VCaP (cell line): Measurements from ENCODE around the gene ZFYVE9.
"Not testable (repeated sequence)": the region's sequence is repeated elsewhere in the genome, so short reads cannot be mapped to it uniquely, and the experiment has no call there.

Experiments used
- H3K27ac ChIP-seq: fragments of 450-650 bp; 2 replicates; pipeline ENCODE4 v1.5.1; 2017
- CTCF ChIP-seq: fragments of 450-650 bp; conservative IDR thresholded peaks from 2 replicates; pipeline ENCODE4 v1.5.1; 2017; ENCODE audit warnings: mild to moderate bottlenecking, moderate library complexity

The ZFYVE9 gene

GRCh38 chr1:52203935-52204625 is 62.2 kb downstream of the ZFYVE9 start:
- no peak for TF ChIP-seq CTCF
- H3K27ac ChIP-seq = no peak overlapping the region

GRCh38 chr1:52204696-52205095 is 62.8 kb downstream of the ZFYVE9 start:
- no peak for TF ChIP-seq CTCF
- H3K27ac ChIP-seq = no peak overlapping the region

GRCh38 chr1:52206686-52207085 is 64.8 kb downstream of the ZFYVE9 start:
- not testable (repeated sequence) for H3K27ac ChIP-seq

- no peak for TF ChIP-seq CTCF
- H3K27ac ChIP-seq = no peak overlapping the region
These were observed 67.5 kb downstream of the ZFYVE9 start for GRCh38 chr1:52209429-52209828.

GRCh38 chr1:52210044-52210443 is 68.2 kb downstream of the ZFYVE9 start:
- H3K27ac ChIP-seq = no peak overlapping the region
- TF ChIP-seq CTCF = no peak

GRCh38 chr1:52216907-52217458 is 75.1 kb downstream of the ZFYVE9 start:
- TF ChIP-seq CTCF = no peak
- H3K27ac ChIP-seq = no peak overlapping the region

GRCh38 chr1:52225174-52225573 is 83.3 kb downstream of the ZFYVE9 start:
- no peak overlapping the region for H3K27ac ChIP-seq
- no peak for TF ChIP-seq CTCF

- no peak for TF ChIP-seq CTCF
- no peak overlapping the region for H3K27ac ChIP-seq
These were observed 87.6 kb downstream of the ZFYVE9 start for GRCh38 chr1:52229494-52229893.
